ENCODE results near the gene TNP1.

GRCh38 chr2:216890138-216890537, 30.3 kb upstream of the TNP1 start:
- TF ChIP-seq, protein P1, sequence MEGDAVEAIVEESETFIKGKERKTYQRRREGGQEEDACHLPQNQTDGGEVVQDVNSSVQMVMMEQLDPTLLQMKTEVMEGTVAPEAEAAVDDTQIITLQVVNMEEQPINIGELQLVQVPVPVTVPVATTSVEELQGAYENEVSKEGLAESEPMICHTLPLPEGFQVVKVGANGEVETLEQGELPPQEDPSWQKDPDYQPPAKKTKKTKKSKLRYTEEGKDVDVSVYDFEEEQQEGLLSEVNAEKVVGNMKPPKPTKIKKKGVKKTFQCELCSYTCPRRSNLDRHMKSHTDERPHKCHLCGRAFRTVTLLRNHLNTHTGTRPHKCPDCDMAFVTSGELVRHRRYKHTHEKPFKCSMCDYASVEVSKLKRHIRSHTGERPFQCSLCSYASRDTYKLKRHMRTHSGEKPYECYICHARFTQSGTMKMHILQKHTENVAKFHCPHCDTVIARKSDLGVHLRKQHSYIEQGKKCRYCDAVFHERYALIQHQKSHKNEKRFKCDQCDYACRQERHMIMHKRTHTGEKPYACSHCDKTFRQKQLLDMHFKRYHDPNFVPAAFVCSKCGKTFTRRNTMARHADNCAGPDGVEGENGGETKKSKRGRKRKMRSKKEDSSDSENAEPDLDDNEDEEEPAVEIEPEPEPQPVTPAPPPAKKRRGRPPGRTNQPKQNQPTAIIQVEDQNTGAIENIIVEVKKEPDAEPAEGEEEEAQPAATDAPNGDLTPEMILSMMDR (IDR thresholded peaks at IDR 0.05), result no peak
- no peak for TF ChIP-seq EP300 (IDR thresholded peaks at IDR 0.05; ENCODE audit: low read depth)
- TF ChIP-seq POLR2A (IDR thresholded peaks at IDR 0.05), result no peak
